EL (cell line): ENCODE results near the gene DHRS13.
A peak's percentile ranks its signal among the peaks of the same experiment; 100 is the strongest.

Experiments
- DNase-seq: peaks from one replicate; pipeline ENCODE4 v3.0.0-alpha.2; 2016

DHRS13 gene, protein sequence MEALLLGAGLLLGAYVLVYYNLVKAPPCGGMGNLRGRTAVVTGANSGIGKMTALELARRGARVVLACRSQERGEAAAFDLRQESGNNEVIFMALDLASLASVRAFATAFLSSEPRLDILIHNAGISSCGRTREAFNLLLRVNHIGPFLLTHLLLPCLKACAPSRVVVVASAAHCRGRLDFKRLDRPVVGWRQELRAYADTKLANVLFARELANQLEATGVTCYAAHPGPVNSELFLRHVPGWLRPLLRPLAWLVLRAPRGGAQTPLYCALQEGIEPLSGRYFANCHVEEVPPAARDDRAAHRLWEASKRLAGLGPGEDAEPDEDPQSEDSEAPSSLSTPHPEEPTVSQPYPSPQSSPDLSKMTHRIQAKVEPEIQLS

DNA sequence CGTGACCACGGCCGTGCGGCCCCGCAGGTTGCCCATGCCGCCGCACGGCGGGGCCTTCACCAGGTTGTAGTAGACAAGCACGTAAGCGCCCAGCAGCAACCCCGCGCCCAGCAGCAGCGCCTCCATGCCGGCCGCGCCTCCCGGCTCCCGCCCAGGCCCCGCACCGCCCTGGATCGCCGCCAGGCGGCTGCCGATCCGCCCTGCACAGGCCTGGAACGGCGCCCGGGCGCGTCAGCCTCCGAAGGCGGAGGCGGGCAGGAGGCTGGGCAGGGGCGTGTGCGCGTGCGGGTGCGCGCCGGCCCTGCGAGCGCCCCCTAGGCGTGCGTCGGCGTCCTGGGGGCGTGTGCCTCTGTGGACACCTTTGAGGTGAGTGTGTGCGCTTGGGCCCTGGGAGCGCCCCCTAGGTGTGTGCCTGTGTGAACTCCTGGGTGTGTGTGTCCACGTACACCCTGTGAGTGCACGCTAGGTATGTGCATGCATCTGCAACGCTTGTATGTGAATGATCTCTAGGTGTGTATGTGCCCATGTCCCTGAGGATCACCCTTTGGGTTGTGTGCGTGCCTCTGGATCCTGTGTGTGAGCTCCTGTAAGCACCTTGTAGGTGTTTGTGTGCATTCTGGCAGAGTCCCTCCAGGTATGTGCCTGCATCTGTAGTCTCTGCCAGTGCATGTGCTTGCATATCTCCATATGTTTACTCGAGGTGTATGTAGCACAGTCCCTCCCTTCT is at the start of gene DHRS13:
Gene DHRS13 (minus strand): TSS at position 261 of the 727 bp plus-strand sequence. CDS start 135 bp downstream, at position 126.
- DNase-seq: peak; percentile 90

DNA sequence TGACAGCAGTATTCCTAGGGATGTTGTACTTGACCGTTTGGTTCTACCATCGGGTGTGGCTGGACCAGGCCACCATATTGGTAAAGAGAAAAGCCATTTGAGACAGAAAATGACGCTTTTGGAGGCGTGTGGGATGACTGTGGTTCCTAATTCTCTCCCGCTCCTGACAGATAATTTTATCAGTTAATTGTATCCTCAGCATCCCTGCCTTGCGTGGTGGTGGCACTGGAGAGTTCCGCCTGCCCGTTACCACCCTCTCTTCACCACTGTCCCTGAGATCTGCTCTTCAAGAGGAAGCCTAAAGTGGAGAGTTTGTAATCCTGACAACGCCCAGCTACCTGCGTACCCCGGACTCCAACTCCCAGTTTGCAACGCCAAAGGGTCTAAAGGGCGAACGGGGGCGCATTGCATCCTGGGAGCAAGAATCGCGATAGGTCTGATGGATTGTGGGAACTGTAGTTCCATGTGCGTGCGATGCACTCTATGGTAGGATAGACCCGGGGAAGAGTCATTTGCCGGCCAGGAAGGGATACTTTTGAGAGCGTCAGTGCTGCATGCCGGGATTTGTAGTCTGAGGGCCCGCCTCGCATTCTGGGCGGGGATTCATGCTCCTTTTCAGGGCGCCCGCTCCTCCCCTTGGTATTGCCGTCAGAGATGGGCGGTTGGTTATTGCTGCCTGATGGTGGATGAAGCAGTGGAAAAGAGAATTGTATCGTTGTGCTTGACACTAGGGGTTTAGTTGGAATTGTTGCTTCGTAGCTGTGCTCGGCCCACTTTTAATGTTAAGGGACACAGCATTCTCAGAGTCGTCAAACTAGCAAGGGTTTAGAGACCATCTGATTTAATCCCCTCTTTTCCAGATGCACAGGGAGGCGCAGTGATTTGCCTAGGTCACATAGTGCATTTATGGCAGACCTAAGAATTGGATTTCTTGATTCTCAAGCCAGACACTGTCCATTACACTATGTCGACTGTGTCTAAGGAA is 49.4 kb upstream of the DHRS13 start:
- DNase-seq: peak; percentile 100

DNA sequence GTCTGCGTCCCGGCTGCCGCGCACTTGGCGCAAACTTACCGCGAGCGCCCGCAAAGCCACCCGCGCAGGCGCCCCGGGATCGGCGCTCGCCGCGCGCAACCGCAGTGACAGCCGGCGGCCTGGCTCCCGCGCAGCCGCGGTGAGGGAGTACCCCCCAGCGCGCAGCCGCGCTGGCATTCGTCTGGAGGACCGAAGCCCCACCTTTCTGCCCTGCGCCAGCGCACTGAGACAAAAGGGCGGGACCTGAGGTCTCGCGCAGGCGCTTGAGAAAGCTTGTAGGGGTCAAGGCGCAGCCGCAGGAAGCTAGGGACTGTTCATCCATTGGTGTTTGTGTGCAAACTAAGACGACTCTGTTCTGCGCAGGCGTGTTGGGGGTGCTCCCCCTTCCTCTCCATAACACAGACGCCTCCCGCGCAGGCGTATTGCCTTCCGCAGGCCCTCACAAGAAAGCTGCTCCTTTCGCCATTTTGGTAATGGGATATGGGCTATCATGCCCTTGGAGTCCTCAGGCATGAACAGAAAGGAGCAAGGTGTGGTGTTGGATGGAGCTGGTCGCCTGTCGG is 48.6 kb upstream of the DHRS13 start, which contains the start of gene PHF12:
Gene PHF12 (minus strand): TSS at position 91 of the 563 bp plus-strand sequence. CDS start 558 bp downstream, outside the sequence.
- peak; percentile 100 for DNase-seq

DNA sequence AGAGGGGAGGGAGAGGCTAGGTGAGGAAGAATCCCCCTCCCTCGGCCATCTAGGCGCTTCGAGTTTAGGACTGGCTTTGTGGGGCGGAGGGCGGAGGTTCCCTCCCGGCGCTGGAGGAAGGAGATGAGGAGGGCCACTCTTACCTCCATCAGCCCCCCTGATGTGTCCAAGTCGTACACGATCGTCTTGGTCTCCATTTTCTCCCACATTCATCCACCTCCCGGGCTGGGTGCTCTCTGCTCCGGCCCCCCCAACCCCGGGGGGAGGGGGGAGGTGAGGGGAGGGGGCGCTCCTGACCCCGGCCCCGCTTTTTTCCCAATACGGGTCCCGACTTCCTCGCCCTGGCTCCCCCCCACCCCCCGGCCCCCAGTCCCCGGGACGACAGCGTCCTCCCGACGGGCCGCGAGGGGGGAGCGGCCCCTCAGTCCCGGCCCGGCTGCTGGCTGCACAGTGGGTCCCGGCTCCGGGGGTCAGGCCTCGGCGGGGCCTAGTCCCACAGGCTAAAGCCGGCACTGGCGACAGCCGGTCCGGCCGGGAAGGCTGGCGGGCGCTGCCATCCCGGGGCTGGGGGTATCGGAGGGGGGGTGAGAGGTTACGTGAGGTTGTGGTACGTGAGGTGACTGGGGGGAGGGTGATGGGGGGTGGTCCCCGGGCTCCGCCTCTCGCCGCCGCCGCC is 48.0 kb upstream of the DHRS13 start:
- no peak for DNase-seq

DNA sequence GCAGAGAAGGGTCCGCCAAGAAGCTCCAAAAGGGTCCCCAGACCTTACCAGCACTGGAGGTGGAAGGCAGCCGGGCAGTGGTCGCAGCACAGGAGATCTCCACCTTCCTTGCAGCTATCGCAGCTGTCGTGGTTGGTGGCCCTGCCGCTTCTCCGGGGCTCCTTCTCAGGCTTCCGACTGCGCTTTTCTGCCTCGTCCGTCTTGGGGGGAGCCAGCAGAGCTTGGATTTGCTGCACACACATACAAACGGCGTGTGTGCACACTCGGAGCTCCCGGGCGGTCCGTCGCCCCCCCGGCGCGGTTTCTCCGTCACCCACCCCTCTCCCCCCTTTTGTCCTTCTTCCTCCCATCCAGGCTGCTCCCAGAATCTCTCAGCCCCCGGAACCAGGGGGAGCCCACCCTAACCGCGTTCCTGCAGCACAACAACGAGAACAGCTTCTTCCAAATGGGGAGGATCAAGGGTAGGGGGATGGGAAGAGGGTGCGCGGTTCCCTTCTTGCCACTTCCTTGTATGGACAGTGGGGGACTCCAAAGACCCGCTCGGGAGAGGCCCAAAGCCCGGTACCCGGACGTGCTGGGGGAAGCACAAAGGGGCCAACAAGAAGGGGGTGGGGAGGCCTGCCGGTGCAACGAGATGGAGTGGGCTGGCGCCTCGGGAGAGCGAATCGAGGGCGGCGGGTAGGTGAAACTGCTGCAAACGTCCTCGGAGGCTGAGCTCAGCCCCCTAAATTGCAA is 47.3 kb upstream of the DHRS13 start:
- peak; percentile 58 for DNase-seq

DNA sequence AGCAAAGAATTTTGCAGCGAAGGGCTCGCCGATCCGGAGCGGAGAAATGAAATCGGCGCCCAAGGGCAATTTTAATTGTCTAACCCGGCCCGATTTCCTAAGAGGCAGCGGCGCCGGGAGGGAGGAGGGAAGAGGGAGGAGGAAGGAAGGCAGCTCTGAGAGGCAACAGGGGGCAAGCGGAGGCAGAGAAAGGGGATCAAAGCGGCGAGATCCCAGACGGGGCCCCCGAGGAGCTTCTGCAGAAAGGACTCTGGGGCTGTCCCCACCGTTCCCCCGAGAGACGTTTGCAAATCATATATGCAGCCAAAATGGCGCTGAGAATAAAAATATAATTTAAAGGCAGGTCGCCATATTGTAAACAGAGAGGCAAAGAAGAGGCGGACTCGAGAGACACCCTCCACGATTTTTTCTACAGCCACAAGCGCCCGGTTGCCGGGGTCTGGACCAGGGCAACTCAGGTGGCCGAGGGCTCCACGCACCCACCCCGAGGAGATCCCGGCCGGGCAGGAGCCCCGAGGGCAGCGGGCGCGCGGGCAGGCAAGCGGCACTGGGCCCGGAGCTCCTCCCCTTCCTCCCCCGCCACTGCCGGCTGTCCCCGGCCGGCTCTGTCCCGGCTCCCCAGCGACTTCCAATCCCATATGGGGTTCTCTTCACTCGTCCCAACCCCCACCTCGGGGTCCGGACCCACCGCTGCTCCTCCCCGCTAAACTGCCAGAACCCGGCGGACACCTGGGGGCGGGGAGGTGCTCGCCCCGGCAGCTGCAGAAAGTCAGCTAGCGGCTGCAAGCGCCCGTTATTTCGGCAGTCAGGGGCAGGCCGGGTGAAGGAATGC is 46.5 kb upstream of the DHRS13 start:
- peak; percentile 71 for DNase-seq

DNA sequence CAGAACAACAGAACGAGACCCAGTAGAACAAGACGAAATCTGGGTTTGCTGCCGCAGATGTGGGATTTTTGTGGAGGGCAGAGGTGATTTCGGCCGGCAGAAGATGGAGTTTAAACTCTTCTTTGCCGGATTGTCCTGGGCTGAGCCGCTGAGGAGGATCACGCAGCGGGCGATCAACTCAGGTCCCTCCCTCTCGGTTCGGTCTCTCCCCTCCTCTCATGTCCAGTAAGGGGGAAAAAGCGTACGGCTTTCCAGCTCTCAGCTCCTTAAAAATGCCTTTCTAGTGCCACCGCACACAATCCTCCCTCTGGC is 46.0 kb upstream of the DHRS13 start:
- no peak for DNase-seq

DNA sequence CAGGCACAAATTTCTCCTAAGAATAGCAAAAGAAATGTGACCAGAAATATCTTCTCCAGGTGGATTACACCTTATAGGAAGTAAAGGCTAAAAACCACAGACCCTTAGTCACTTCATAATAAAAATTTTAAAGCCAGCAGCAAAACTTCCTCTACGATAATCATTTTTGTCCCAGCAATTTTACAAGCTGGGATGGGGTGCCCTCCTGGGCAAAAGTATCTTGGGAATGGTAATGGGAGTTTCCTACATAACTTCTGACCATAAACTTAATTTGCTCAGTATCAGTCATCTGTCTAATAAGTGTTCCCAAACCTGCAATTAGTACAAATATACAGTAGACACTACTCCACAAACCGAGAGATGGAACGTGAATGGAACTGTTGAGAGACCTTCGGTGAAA is 45.5 kb upstream of the DHRS13 start:
- no peak for DNase-seq

DNA sequence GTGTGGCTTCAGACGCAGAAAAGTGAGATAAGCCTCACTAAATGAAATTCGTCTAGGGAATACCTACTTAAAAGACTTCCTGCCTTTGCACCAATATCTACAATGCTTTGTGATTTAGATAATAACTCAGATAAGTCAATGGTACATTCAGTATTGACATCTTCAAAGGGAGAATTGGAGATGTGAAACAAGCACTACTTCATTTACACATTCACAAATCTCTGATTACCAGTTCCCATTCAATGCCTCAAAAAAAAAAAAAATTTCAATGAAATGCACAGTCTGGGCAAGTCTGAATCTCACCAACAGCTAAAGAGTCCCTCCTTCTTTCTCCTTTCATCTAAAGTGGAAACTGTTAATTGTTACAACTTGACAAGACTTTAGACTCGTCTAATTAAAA is 44.8 kb upstream of the DHRS13 start:
- DNase-seq: no peak

DNA sequence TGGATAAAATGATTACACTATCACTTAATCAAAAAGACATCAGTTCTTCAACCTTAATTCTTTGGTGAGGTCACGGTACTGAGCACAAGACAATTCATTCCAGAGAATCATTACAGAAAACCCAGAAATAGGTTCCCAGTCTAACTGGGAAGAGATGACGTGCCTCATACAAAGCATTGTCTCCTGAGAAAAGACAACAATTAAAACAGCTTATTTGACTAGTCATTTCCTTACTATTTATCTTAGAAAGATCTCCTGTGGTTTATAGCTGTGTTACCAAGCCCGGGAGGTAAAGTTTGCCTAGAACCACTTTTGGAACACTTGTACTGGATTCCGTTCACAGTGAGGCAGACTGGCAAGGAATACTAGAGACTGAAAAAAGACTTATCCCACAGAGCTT is 43.4 kb upstream of the DHRS13 start:
- peak; percentile 87 for DNase-seq

DNA sequence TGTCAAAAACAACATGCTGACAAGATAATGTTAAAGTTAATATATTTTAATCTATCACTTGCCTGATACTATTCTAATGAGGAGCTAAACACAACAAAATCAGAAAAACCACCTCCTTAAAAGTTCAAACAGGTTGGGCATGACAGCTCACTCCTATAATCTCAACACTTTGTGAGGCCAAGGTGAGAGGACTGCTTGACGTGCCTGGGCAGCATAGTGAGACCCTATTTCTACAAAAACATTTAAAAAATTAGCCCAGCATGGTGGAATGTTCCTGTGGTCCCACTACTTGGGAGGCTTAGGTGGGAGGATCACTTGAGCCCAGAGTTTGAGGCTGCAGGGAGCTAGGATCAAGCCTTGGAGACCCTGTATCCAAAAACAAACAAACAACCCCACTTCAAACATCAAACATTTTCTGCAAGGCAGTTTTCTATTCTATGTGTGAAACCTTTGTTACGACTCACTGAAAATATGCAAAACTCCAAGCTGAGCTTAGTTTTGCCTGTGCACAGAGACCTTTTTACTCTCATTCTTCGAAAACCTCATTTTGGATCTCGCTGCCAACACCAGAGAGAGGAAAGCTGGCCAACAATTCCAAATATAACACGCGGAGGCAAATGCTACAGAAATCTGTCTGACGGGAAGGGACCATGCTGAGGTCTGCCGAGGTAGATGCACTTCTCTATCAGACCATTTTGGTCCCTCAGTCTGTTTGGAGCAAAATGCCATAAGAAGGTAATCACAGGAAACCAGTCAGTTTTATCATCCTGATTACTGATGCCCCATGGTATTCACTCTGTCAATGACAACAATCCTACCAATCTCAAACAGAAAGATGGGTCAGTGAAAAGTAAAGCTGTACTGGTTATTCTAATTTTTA is 42.2 kb upstream of the DHRS13 start:
- peak; percentile 64 for DNase-seq

DNA sequence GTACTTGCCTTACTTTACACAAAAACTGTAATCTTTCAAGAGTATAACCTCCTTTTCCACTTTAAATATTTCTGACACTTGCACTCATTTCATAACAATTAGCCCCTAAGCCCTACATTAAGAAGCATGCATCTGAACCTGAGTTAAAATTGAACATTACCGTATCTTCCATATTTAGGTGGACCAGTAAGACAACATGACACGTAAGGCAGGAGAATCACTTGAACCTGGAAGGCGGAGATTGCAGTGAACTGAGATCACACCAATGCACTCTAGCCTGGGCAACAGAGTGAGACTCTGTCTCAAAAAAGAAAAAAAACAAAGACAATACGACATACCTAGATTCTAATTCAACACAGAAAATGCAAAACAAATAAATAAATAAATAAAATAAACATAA is 41.5 kb upstream of the DHRS13 start:
- no peak for DNase-seq

DNA sequence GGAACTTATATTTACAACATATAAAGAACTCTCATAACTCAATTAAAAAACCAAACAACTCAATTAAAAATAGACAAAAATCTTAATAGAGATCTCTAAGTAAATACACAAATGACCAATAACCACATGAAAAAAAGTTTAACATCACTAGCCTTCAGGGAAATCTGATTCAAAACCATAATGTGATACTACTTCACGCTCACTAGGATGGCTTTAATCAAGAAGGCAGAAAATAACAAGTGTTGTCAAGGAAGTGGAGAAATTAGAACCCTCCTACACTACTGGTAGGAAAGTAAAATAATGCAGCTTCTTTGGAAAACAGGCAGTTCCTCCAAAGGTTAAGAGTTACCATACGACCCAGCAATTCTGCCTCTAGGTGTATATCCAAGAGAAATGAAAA is 40.0 kb upstream of the DHRS13 start:
- DNase-seq: no peak

DNA sequence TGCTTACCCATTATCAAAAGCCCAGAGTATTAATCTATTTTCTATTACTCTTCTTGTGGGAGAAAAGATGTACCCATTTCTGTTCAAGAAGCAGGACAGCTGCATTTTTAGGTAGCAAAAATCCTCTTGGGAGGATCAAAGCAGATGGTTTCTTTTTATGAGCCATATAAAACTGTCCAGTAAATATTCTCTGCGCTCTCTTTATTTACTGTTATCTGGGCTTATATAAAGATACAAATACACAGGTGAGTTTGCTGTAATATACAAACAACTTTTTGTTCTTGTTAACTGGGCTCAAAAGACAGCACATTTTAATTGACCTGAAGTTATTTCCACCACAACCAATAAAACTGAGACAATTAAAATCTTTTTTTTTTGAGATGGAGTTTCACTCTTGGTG is 38.4 kb upstream of the DHRS13 start:
- no peak for DNase-seq

DNA sequence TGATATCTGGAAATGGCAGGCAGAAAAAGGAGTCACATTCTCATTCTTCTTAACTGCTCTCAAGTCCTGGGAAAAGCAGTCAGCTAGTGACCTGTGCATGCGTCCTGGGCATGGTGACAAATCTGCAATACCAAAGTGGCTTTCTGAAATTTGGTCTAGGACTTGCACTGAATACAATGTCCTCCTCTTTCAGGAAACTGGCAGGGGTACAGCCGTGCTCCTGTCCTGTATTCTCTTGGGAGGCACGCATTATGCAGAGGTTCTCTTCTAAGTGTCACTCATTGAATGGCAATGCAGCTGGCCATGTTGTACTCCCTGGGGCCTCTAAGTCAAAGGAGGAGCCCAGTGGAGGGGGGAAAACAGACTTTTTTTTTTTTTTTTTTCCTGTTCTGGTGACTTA is 37.8 kb upstream of the DHRS13 start:
- DNase-seq: no peak

DNA sequence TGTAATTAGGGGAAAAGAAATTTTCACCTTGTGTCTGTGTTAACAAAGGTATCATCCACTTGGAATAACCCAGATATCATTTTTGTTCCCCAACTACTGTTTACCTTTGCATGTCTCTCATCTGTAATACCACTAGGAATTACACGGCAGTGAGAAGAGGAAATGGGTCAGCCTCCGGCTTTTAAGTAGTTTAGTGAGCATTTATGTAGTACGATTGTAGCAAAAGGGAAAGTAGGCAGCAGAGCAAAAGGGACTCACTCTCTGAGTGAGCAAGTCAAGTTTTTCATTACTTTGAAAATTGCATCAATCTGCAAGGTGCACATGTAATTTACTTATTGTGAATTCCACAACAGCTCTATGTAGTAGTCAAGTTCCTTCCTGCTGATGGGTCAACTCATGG is 37.3 kb upstream of the DHRS13 start:
- DNase-seq: no peak

DNA sequence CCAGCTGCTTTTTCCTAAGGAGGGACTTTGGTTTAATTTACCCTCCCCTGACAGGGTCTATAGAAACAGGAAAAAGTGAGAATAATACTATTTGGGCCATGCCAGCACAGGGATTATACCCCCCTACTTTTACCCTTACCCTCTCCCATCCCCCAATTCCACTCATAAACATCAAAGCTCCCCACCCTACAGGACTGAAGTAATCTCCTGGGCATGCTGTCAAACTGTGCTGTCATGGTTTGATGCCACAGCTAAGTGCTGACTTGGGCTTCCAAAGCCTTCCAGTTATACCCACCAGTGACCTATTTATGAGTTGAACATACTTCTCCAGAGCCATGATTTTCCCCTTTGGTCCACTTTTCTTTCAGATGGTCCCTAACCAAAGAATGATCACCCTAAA is 35.7 kb upstream of the DHRS13 start:
- DNase-seq: no peak

DNA sequence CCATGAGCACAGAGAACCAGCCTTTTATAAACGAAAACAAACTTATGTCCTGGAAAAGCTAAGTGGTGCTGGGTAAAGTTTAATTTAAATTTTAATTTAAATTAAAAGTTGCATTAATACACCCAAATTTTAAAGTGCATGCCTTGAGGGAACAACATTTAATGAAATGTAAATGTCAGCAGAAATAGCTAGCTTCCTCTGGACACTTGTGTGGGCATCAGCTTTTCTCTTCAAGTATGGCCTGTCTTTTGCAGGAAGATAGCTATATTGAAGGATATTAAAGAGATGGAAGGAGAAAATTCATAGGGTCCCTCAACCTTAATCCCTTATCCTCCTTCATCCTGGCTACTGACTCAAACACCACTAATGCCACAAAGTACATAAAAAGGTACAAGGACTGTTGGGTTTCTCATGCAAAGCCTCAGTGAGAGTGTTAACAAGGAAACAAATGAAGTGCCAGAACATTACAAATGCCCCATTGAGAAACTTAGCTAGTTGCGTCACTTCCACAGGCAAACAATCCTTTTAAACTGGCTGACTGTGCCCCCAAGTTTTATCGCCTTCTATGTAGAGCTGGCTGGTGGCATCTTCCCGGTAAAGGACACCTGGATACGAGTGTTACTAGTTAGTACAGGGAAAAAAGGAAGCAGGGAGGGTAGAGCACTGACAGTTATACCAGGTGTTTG is 34.3 kb upstream of the DHRS13 start:
- DNase-seq: no peak
